K562 (cell line): ENCODE data around the gene TTC6. TPM values are rescaled to one million over a fixed set of nuclear protein-coding genes. Genes with fewer than 3 reads are reported as not detected.

Source experiments
- CBFA2T3 ChIP-seq: fragments of 450-650 bp; IDR thresholded peaks from 2 replicates; pipeline ENCODE4 v1.6.1; 2017
- CBX3 ChIP-seq, 2 experiments: IDR thresholded peaks; 1 replicate in 1 of 2; 2 replicates in 1 of 2; pipeline ENCODE4 v1.6.1; 2012; ENCODE audit warnings: inconsistent platforms in 2 of 2, low read length in 2 of 2, borderline replicate concordance in 1 of 2, control low read depth in 1 of 2
- CEBPB ChIP-seq: fragments of 450-650 bp; IDR thresholded peaks from 2 replicates; pipeline ENCODE4 v1.6.1; 2016; ENCODE audit warnings: missing genetic modification characterization, missing compliant biosample characterization
- CSDE1 ChIP-seq, 2 experiments: fragments of 450-650 bp; IDR thresholded peaks; 2 replicates each; pipeline ENCODE4 v1.6.1; 2016; ENCODE audit warnings: mild to moderate bottlenecking in 1 of 2
- EP300 ChIP-seq: IDR thresholded peaks from 2 replicates; pipeline ENCODE4 v1.6.1; 2012; ENCODE audit warnings: low read length, improper control_type of control experiment
- FOXA3 ChIP-seq, 2 experiments: fragments of 450-650 bp in 1 of 2; sonication (generic) in 1 of 2; formaldehyde crosslinking; IDR thresholded peaks in 1 of 2; conservative IDR thresholded peaks in 1 of 2; 2 replicates each; pipeline versions ENCODE4 v1.4.0 to v1.8.0; 2020 to 2022; ENCODE audit warnings: mild to moderate bottlenecking in 2 of 2, missing genetic modification reagents in 1 of 2
- HDAC6 ChIP-seq: IDR thresholded peaks from 2 replicates; pipeline ENCODE4 v1.6.1; 2012; ENCODE audit warnings: low read depth, mild to moderate bottlenecking, control low read depth, inconsistent platforms, low read length, moderate library complexity
- KDM1A ChIP-seq, 2 experiments: fragments of 450-650 bp; IDR thresholded peaks; 2 replicates each; pipeline ENCODE4 v1.6.1; 2016; ENCODE audit warnings: mild to moderate bottlenecking in 2 of 2
- KDM4B ChIP-seq, 2 experiments: fragments of 450-650 bp in 1 of 2; sonication (generic) in 1 of 2; IDR thresholded peaks; 2 replicates each; pipeline ENCODE4 v1.6.1; 2016 to 2017; ENCODE audit warnings: borderline replicate concordance in 2 of 2, antibody characterized with exemption in 1 of 2, low read depth in 1 of 2, mild to moderate bottlenecking in 1 of 2
- KLF16 ChIP-seq: IDR thresholded peaks from 2 replicates; pipeline ENCODE4 v1.6.1; 2016; ENCODE audit warnings: antibody characterized with exemption
- MITF ChIP-seq: IDR thresholded peaks from 2 replicates; pipeline ENCODE4 v1.6.1; 2014; ENCODE audit warnings: antibody characterized with exemption
- MLLT1 ChIP-seq, 2 experiments: fragments of 450-650 bp; IDR thresholded peaks; 2 replicates each; pipeline ENCODE4 v1.6.1; 2016
- PRMT5 ChIP-seq: sonication (generic); formaldehyde crosslinking; IDR thresholded peaks from 2 replicates; pipeline ENCODE4 v1.5.0; 2020; ENCODE audit warnings: missing genetic modification reagents
- PRPF4 ChIP-seq: fragments of 200-400 bp; formaldehyde crosslinking; IDR thresholded peaks from one replicate; pipeline ENCODE4 v1.6.1; 2017; ENCODE audit warnings: low read length, low read depth, mild to moderate bottlenecking; ENCODE audit not compliant: insufficient read depth, poor library complexity, severe bottlenecking
- RBFOX2 ChIP-seq: fragments of 200-400 bp; formaldehyde crosslinking; IDR thresholded peaks from 2 replicates; pipeline ENCODE4 v1.6.1; 2017; ENCODE audit warnings: low read depth, mild to moderate bottlenecking, low read length, moderate library complexity
- RHOXF2B ChIP-seq: fragments of 250-450 bp; sonication (Bioruptor Pico); conservative IDR thresholded peaks from 2 replicates; pipeline ENCODE4 v1.5.1; 2021
- SIN3B ChIP-seq: fragments of 450-650 bp; IDR thresholded peaks from 2 replicates; pipeline ENCODE4 v1.6.1; 2017; ENCODE audit warnings: low read depth, mild to moderate bottlenecking, moderate library complexity
- SNRNP70 ChIP-seq: fragments of 200-400 bp; formaldehyde crosslinking; optimal IDR thresholded peaks from 2 replicates; pipeline ENCODE3; 2017; ENCODE audit warnings: low read depth, low read length
- TEAD4 ChIP-seq, 2 experiments: sonication (generic) in 1 of 2; formaldehyde crosslinking in 1 of 2; IDR thresholded peaks; 2 replicates each; pipeline versions ENCODE4 v1.6.1 to v1.8.0; 2012 to 2022; ENCODE audit warnings: borderline replicate concordance in 1 of 2, inconsistent platforms in 1 of 2, low read length in 1 of 2, mild to moderate bottlenecking in 1 of 2, missing genetic modification reagents in 1 of 2
- ZBTB7A ChIP-seq: IDR thresholded peaks from 2 replicates; pipeline ENCODE4 v1.6.1; 2011; ENCODE audit warnings: low read depth, mild to moderate bottlenecking, low read length, moderate library complexity, borderline replicate concordance; ENCODE audit not compliant: control insufficient read depth
- ZNF316 ChIP-seq: fragments of 450-650 bp; IDR thresholded peaks from 2 replicates; pipeline ENCODE4 v1.6.1; 2016
- ZNF512 ChIP-seq: IDR thresholded peaks from 2 replicates; pipeline ENCODE4 v1.6.1; 2016; ENCODE audit warnings: missing genetic modification characterization, missing compliant biosample characterization
- polyA plus RNA-seq, 8 experiments: library from polyadenylated mRNA; depleted of rRNA in 4 of 8; stranded (reverse) in 5 of 8; unstranded in 3 of 8; fragments of >200 nt; fragmentation: Nextera tagmentation in 2 of 8; fragmentation: Illumina TruSeq in 1 of 8; extraction: Ambion mirVana in 2 of 8; extraction: Trizol in 1 of 8; gene quantifications; 2 replicates each; pipeline versions ENCODE4 v1.2.1 to v1.2.3, GENCODE V29; 2011 to 2014; ENCODE audit warnings: inconsistent platforms in 1 of 8, missing spikeins in 1 of 8
- total RNA-seq, 7 experiments: library from RNA; depleted of rRNA in 6 of 7; stranded (reverse); fragments of >200 nt in 6 of 7; fragmentation: Illumina TruSeq in 2 of 7; extraction: Trizol in 2 of 7; gene quantifications; 2 replicates each; pipeline versions ENCODE4 v1.2.1 to v1.2.3, GENCODE V29; 2011 to 2021; ENCODE audit warnings: low replicate concordance in 1 of 7

The TTC6 gene
- total and polyA plus RNA-seq, 9 of the 15 experiments (the other 6 are each of a cell fraction or from before 2014, with no cell fraction given) = 0.04 to 0.23 (median 0.08) TPM; not detected in 5

GRCh38 chr14:37546621-37547447, 48.6 kb upstream of the TTC6 start (continued):
- no peak for TF ChIP-seq CEBPB (tag)
- no peak for TF ChIP-seq MLLT1 (IDR thresholded peaks at IDR 0.05)
- TF ChIP-seq PRPF4 = no peak
- no peak for TF ChIP-seq KDM4B (IDR thresholded peaks at IDR 0.05; ENCODE audit: borderline replicate concordance in 2 of 2, low read depth in 1 of 2)
- TF ChIP-seq MITF = no peak
- 0 out of 2 replicates have a peak, but pooled peaks have one; percentile 25 for TF ChIP-seq TEAD4 (IDR thresholded peaks at IDR 0.05; ENCODE audit: low read length)
- TF ChIP-seq TEAD4 (CRISPR knock-in tag; IDR thresholded peaks at IDR 0.05; ENCODE audit: borderline replicate concordance) = no peak
- no peak for TF ChIP-seq EP300
- 0 out of 4 replicates have a peak, but pooled peaks of 1 of the 2 experiments have one; percentile 9 for TF ChIP-seq KDM1A (IDR thresholded peaks at IDR 0.05)
- TF ChIP-seq KLF16 = no peak
- no peak for TF ChIP-seq HDAC6
- TF ChIP-seq ZNF512 (tag) = no peak
- TF ChIP-seq CSDE1 (IDR thresholded peaks at IDR 0.05) = no peak
- no peak for TF ChIP-seq SNRNP70
- TF ChIP-seq SIN3B = no peak
- TF ChIP-seq RHOXF2B (CRISPR knock-in tag) = no peak
- no peak for TF ChIP-seq PRMT5 (CRISPR knock-in tag)
- no peak for TF ChIP-seq RBFOX2
- TF ChIP-seq CBX3 (IDR thresholded peaks at IDR 0.05; ENCODE audit: borderline replicate concordance in 1 of 2, low read length in 2 of 2) = no peak
- peak; percentile 23; the same call in 1 of the 2 replicates for TF ChIP-seq CBFA2T3
- TF ChIP-seq ZBTB7A = no peak
- TF ChIP-seq ZNF316 = no peak
- peak in 1 of 2 experiments; percentile 27; a peak in 1 of 4 replicates for TF ChIP-seq FOXA3 (CRISPR knock-in tag; conservative IDR thresholded peaks at IDR 0.05 in 1 of 2, IDR thresholded peaks at IDR 0.05 in 1 of 2)
